NCI-H2107 treated with DMSO at 0.1 percent for 48 hours (cell line): ENCODE measurements around the gene FAM186B.

Source experiments
- DNase-seq: peaks from one replicate; lab custom pipeline; 2025; ENCODE audit not compliant: unreplicated experiment; lab: John Stamatoyannopoulos, UW

The FAM186B gene

GRCh38 chr12:49554266-49554665 lies 51.2 kb downstream of the FAM186B start:
- no peak for DNase-seq

GRCh38 chr12:49553512-49554088 lies 51.8 kb downstream of the FAM186B start:
- DNase-seq: peak; percentile 71

GRCh38 chr12:49552899-49553298 lies 52.5 kb downstream of the FAM186B start:
- no peak for DNase-seq

GRCh38 chr12:49552425-49552824 lies 53.0 kb downstream of the FAM186B start:
- DNase-seq: no peak

GRCh38 chr12:49552014-49552413 lies 53.4 kb downstream of the FAM186B start:
- no peak for DNase-seq

GRCh38 chr12:49550693-49551252 lies 54.7 kb downstream of the FAM186B start:
- DNase-seq: no peak

- peak; percentile 65 for DNase-seq
Observed at GRCh38 chr12:49549735-49550692, 55.4 kb downstream of the FAM186B start.

- DNase-seq: no peak
Observed at GRCh38 chr12:49548822-49549648, 56.4 kb downstream of the FAM186B start.

- DNase-seq: no peak
Observed at GRCh38 chr12:49548481-49548821, 57.0 kb downstream of the FAM186B start.

GRCh38 chr12:49547090-49547690 lies 58.2 kb downstream of the FAM186B start:
- DNase-seq: no peak

GRCh38 chr12:49546481-49546880 lies 59.0 kb downstream of the FAM186B start:
- DNase-seq: no peak

GRCh38 chr12:49545815-49546214 lies 59.6 kb downstream of the FAM186B start:
- no peak for DNase-seq

- DNase-seq: no peak
Observed at GRCh38 chr12:49543914-49544815, 61.3 kb downstream of the FAM186B start.

- no peak for DNase-seq
Observed at GRCh38 chr12:49543221-49543913, 62.1 kb downstream of the FAM186B start.

GRCh38 chr12:49542592-49543160 lies 62.8 kb downstream of the FAM186B start:
- DNase-seq: no peak

GRCh38 chr12:49541911-49542505 lies 63.4 kb downstream of the FAM186B start:
- no peak for DNase-seq

GRCh38 chr12:49541140-49541861 lies 64.1 kb downstream of the FAM186B start:
- no peak for DNase-seq
